ENCODE data around the gene NRGN.
"Not testable (repeated sequence)": the region's sequence is repeated elsewhere in the genome, so short reads cannot be mapped to it uniquely, and the experiment has no call there.

The NRGN gene

DNA sequence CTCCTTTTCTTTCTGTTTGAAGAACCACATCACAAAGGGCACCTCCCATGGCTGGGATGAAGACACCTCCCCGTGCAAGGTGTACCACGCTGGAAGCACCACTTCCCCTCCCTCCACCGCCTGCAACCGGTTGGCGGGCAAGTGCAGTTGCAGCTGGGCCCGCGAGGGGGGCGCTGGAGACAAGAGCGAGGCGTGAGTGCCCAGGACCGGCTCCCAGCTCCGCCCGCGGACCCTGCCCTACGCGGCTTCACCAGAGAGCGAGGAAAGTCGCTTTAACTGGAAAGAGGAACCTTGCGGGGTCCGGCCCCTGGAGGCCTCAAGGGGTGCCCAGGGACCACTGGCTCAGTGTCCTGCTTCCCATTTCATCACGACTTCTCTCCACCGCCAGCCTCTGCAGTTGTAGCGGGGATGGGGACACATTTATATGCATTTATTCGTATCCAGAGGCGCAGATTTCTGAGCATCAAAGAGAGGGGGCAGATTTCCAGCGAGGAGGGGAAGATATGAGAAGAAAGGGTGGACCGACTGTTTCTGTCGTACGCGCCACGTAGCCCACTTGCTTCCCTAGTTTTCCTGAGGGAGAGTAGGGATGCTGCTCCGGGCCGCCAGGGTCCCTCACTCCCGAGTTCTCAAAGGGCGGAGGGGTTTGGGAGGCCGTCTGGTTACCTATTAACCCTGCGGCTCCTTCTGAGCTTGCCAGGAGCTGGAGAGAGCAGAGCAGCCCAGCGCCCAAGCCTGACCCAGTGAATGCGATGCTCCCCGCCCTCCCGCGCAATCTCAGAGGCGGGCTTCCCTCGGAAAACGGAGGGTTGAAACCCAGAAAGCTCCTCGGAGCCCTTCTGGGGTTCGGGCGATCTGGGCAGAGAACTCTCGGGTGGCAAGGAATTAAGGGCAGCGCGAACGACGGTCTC is 18.9 kb downstream of the NRGN start:
- DNase-seq (ENCODE audit: low spot score) = peak; percentile 60

- no peak for DNase-seq (ENCODE audit: low spot score)
Measured at GRCh38 chr11:124759266-124760204, 19.8 kb downstream of the NRGN start.

DNA sequence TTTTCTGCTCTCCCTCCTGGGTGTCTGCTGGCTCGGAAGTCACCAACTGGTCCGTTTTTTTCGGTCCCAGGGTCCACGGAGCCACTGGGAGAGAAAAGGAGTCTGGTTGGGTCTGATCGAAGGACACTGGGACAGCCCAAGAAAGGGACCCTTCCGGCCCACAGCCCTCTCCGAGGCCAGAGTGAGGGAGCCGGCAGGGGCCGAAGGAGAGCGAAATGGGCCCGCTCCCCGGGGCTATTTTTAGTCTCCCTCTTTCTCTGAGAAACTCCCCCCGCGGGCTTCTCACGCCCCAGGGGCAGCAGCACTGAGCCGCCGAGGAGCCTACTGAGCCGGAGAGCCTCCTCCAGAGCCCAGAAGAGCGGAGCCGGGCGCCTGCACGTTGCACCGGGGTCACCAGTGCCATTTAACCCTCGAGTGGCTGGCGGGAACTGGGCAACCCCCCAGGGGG is 20.5 kb downstream of the NRGN start:
- DNase-seq (ENCODE audit: low spot score) = no peak

DNA sequence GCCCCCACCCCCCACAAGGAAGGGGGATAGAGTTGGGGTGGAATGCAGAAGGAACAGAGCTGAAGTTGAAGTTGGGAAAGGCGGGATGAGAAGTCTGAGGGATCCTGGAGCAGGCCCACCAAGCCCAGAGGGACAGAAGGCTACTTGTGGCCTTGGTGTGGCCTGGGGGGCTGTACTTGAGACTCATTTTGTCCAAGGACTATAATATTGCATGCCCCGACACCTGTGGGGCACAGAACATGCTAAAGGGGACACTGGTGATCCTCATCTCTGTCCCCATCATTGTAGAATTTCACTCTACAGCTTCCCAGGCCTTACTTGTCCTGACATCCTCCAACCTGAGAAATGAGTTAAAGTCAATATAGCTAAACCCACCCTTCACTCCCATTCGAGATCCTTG is 21.1 kb downstream of the NRGN start:
- no peak for DNase-seq (ENCODE audit: low spot score)

DNA sequence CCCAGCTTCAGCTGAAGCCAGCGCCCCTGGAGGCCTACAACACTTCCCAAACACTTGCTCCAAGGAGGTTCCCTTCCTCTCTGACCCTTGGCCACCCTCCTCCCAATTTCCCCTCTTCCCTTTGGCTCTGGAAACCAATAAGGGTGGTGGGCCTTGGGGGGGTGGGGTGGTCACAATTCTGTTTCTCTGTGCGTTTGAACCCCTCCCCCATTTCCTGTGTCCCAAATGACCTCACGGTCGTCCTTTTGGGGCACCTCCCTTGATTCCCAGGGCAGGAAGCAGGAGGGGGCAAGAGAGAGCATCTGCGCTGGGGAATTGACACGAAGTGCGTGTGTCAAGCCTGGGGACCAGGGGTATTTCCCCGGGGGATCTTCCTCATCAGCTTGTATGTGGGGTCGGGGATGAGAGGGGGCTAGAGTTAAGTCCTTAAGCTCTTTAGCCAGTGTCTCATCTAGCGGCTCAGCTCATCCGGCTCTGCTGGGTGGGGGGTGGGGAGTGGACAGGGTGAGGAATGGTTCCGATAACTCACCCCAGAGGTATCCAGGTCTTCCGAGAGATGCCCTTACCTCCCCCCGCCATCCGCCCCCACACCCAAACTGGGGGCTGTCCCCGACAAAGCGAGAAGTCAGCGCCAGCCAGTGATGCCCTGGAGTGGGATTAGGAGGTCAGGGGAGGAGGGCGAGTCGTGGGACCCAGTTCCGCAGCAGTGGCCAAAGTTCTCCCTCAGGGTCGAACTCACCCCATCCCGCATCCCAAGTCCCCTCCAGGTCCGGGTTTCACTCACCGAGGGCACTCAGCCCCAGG is 21.8 kb downstream of the NRGN start:
- DNase-seq (ENCODE audit: low spot score) = no peak

GRCh38 chr11:124762105-124762623 is 22.4 kb downstream of the NRGN start, which contains the start of gene ESAM:
TSS of gene ESAM (minus strand) at chr11:124762290. CDS start at chr11:124762154, 136 bp downstream.
- DNase-seq (ENCODE audit: low spot score) = peak; percentile 66

DNA sequence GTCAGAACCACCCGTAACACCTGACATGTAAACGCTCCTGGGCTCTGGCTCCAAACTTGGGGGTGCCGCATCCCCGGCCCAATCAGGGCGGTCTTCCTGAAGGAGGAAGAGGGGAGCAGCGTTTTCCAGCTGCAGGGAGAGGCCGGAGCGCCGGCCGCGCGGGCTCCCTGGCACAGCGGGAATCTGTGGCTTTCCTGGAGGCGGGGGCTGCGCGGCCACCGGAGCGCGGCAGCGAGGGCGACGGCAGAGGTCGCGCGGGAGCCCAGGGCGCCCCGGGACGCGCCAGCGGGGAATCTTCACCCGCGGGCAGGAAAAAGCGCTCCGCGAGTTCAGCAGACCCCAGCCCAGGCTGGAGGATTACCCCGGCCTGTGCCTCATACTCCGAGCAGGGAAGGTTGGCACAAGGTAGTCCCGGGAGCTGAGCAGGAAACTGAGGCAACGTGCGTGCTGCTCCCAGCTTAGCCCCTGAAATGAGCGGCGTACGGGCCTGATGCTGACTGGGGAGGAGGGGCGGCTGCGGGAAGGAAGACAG is 22.9 kb downstream of the NRGN start:
- no peak for DNase-seq (ENCODE audit: low spot score)

GRCh38 chr11:124763156-124763947 is 23.6 kb downstream of the NRGN start:
- DNase-seq (ENCODE audit: low spot score) = peak; percentile 82

DNA sequence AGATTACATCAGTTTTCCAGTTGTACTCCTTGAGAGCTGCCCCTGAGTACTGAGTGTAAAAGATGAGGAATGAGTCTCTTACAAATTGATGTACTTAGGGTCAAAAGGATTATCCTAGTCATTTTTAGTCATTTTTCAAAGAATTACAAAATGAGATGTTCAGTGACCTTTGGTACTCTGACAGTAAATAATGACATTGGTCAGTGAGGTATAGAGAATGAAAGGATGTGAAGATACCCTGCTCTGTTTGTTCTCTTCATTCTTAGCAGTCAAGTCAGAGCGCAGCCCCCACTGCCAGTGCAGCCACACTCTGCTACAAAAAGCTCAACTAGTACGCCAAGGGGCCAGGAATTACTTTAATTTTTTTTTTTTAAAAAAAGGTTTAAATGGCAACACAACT is 26.4 kb downstream of the NRGN start:
- DNase-seq (ENCODE audit: low spot score) = no peak

DNA sequence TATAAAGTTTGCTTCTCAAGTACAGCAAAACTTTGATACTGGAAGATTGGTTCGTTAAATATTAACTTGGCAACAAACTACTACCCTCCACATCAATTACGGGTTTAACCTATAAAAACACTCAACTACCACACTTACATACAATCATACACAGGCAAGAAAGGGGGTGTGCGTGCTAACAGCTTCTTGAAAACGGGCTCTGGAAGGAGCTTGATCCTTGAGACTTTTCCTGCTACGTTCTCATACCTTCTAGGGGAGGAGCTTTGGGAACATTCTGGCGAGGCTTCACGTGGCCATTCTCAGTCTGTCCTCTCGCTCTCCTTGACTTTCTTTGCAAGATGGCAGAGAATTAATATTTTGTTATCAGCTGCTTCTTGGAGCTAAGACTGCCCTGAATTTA is 29.2 kb downstream of the NRGN start:
- DNase-seq (ENCODE audit: low spot score) = no peak

GRCh38 chr11:124769806-124770774 is 30.3 kb downstream of the NRGN start:
- no peak for DNase-seq (ENCODE audit: low spot score)

- not testable (repeated sequence) for DNase-seq (ENCODE audit: low spot score)
Measured at GRCh38 chr11:124770959-124771358, 31.2 kb downstream of the NRGN start.

GRCh38 chr11:124776865-124777645 is 37.3 kb downstream of the NRGN start:
- no peak for DNase-seq (ENCODE audit: low spot score)

- no peak for DNase-seq (ENCODE audit: low spot score)
Measured at GRCh38 chr11:124778281-124778680, 38.5 kb downstream of the NRGN start.

DNA sequence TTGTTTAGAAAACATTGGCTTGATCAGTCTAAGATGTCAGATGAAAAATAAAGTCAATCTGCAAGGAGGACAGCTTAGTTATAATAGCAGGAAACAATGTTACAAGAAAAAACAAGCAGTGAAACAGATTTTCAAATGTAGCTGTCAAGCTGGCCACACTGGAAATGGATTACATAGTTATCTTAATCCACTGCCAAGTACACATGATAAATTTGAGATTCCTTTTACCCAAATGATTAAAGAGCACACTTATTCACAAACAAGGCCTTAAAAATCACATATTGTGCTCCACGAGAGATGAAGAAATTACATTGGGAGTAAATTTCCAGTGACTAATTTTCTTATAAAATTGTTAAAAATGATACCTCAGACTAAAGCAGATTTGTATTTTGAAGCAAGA is 39.8 kb downstream of the NRGN start:
- DNase-seq (ENCODE audit: low spot score) = no peak

DNA sequence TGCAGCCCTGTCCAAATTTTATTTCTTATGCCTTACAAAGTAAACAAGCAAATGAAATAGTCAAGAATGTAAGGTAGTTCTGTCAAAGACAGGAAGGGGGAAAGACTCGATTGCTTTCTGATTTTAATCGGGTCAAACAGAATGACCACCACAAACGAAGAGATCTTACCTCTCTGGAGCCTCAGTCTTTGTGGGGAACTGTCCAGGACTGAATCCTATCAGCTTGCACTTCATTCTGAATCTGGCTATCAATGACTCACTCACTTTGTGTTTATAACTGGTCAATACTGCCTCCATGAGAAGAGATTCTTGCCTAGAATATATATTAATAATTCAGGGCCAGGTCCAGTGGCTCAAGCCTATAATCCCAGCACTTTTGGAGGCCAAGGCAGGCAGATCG is 43.3 kb downstream of the NRGN start:
- no peak for DNase-seq (ENCODE audit: low spot score)

DNA sequence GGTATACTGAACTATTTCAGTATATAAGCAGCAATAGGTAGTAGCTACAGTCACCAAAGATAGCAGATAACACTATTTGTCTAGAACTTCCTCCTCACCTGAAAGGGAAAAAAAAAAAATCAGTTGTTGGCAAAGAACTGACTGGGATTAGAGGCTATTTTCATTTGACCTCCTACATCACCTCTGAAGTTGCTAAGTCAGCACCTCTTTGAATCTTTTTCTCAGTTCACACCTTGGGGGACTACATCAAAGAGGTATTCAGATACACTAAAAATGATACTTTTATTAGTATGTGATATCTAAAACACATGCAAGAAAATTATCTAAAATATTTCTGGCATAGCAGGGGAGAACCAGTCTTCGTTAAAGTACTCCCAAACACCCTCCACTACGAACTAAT is 44.3 kb downstream of the NRGN start:
- DNase-seq (ENCODE audit: low spot score) = no peak

DNA sequence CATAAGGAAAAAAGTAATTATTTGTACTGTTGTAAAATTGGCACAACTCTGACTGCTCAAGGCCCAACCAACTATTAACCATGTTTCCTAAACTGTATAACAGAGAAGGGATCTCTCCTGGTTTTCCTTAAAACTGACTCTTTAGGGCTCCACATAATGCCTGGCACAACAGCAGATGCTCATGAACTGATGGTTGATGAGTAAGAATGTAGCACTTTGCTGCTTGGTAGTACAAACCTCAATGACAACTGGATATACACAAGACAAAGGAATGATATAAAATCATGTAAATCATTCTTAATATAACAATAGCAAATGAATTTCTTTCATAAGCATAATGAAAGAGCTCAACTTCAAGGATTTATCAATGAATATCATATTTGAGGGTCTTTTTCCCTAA is 48.8 kb downstream of the NRGN start:
- DNase-seq (ENCODE audit: low spot score) = no peak
